NB4 (cell line): ENCODE measurements around the gene DNHD1.

Experiments used
- MYC ChIP-seq: IDR thresholded peaks from 2 replicates; pipeline ENCODE4 v1.6.1; 2011; ENCODE audit warnings: low read depth, low read length
- POLR2A ChIP-seq: IDR thresholded peaks from 2 replicates; pipeline ENCODE4 v1.6.1; 2011; ENCODE audit warnings: mild to moderate bottlenecking; ENCODE audit not compliant: insufficient read length; ENCODE audit errors: extremely low read depth
- TF ChIP-seq, protein P1 (sequence below): IDR thresholded peaks from one replicate; pipeline ENCODE4 v1.5.1; 2012; ENCODE audit warnings: low read depth, low read length
- TF ChIP-seq, protein P2 (sequence below): IDR thresholded peaks from 2 replicates; pipeline ENCODE4 v1.6.1; 2011; ENCODE audit warnings: low read depth, low read length

DNA sequence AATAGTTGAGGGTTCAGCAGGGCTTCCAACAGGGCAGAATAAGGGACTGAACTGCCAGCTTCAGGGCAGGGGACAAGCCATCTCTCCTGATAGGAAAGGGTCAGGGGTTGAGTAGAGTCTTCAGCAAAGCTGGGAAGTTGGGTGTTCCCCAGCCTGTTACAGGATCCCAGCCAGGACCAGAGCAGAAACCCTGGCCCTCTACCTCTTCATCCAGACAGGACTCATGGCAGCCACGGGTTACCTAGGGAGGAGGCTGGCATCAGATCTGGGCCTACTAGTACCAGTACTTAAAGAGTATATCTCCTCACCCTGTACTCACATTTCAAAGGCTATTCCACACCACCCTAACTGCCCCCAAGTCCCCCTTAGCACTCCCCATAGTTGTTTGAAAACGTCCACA, 117.4 kb downstream of the DNHD1 start:
- TF ChIP-seq, protein P1, sequence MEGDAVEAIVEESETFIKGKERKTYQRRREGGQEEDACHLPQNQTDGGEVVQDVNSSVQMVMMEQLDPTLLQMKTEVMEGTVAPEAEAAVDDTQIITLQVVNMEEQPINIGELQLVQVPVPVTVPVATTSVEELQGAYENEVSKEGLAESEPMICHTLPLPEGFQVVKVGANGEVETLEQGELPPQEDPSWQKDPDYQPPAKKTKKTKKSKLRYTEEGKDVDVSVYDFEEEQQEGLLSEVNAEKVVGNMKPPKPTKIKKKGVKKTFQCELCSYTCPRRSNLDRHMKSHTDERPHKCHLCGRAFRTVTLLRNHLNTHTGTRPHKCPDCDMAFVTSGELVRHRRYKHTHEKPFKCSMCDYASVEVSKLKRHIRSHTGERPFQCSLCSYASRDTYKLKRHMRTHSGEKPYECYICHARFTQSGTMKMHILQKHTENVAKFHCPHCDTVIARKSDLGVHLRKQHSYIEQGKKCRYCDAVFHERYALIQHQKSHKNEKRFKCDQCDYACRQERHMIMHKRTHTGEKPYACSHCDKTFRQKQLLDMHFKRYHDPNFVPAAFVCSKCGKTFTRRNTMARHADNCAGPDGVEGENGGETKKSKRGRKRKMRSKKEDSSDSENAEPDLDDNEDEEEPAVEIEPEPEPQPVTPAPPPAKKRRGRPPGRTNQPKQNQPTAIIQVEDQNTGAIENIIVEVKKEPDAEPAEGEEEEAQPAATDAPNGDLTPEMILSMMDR, result no peak
- TF ChIP-seq, protein P2, sequence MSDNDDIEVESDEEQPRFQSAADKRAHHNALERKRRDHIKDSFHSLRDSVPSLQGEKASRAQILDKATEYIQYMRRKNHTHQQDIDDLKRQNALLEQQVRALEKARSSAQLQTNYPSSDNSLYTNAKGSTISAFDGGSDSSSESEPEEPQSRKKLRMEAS, result no peak
- TF ChIP-seq POLR2A, result no peak
- no peak for TF ChIP-seq MYC
